NOMO-1 (cell line): Measurements from ENCODE around the gene GPR149.

Experiments
- DNase-seq, 2 experiments: peaks; one replicate each; lab custom pipeline; 2025; ENCODE audit not compliant: unreplicated experiment in 2 of 2; lab: John Stamatoyannopoulos, UW

Gene GPR149

GRCh38 chr3:154345422-154346122 is 84.4 kb downstream of the GPR149 start:
- DNase-seq = no peak

DNA sequence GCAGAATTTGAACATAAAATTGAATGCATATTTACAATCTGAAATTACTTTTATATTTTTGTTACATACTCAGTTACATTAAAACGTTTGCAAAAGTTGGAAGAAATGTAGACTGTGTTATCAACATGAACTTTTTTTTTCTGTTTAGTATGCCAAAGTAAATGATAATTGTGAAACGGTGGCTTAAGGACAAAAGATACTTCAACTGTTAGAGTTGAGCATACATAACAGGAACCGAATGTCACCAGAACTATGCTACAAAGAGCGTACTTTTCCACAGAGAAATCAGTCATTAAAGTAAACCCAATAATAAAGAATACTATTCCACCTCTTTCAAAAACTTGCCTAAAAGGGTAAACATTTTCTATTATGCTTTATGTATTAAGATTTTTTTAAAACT is 91.4 kb downstream of the GPR149 start:
- no peak for DNase-seq

- DNase-seq = no peak
Observed at GRCh38 chr3:154338008-154338407, 92.0 kb downstream of the GPR149 start.

- DNase-seq = peak in 1 of 2 experiments; percentile 36
Observed at GRCh38 chr3:154334973-154335420, 95.0 kb downstream of the GPR149 start.

DNA sequence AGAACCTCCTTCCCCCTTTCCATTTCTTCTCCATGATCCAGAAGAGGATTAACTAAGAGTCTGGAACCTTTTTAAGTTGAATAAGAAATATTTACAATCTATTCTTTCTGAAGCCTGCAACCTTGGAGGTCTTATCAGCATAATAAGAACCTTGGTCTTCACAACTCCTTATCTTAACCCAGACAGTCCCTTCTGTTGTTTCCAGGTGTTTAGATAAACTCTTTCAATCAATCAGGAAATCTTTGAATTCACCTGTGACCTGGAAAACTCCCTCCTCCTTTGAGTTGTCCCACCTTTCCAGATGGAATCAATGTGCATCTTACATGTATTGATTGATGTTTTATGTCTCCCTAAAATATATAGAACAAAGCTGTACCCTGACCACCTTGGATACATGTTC is 102.1 kb downstream of the GPR149 start:
- no peak for DNase-seq

- DNase-seq = no peak
Observed at GRCh38 chr3:154324919-154325318, 105.1 kb downstream of the GPR149 start.

DNA sequence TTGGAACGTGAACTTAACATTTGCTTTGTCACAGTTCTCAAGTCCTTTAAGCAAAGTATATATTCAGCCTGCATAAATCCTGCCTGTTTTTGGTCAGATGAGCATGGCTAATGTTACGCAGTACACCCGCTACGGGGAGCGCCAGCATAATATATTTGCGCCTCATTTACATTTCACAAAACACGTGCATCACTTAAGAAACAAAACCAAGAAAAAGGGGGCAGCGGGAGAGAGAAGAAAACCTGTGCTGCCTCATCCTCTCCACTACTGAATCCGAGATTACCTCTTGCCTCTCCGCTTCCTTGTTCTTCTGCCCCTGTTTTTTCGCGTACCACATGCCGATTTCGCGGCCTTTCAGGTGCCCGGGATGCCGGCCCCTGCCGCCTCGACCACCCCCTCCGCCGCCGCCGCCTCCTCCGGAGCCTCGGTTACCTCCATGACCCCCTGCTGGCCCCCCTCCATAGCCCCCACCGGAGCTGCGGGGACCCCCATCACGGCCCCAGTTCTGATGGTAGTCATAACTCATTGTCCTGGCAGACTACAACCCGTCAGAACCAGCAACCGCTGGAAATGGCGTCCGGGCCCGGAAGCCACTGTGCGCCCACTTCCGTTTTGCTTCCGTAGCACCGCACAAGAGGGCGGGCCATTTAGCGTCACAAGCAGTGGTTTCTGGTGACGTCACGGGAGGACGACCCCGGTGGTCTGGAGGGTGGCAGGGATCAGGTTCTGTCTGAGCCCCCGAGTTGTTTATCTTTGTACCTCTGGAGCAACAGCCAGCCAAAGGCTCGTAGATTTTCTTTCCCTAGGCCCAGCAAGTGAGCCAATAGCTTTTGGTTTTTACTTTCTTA is 105.9 kb downstream of the GPR149 start, which contains the start of gene DHX36:
Gene DHX36 (minus strand): TSS at position 597 of the 848 bp plus-strand sequence. CDS start 71 bp downstream, at position 526.
- DNase-seq = peak; percentile 91 to 94

GRCh38 chr3:154316974-154317767 is 112.8 kb downstream of the GPR149 start:
- DNase-seq = no peak

DNA sequence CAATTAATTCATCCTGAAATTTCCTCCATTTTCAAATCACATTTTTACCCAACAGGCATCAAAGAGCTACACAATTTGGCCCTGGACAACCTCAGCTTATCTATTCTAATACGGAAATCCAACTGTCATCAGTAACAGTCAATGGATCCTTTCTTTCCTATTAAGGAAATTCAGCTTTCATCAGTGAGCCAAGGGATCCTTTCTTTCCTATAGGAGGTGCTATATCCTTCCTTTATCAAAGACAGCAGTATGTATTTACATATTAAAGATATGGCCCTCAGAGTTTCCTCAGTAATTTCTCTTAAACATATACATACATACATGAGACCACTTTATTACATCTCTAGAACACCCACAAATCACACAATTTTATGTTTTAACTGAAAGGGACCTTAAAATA is 115.8 kb downstream of the GPR149 start:
- no peak for DNase-seq

- no peak for DNase-seq
Observed at GRCh38 chr3:154310840-154311239, 119.2 kb downstream of the GPR149 start.

GRCh38 chr3:154307363-154307762 is 122.6 kb downstream of the GPR149 start:
- DNase-seq = no peak

- no peak for DNase-seq
Observed at GRCh38 chr3:154304936-154305335, 125.1 kb downstream of the GPR149 start.

DNA sequence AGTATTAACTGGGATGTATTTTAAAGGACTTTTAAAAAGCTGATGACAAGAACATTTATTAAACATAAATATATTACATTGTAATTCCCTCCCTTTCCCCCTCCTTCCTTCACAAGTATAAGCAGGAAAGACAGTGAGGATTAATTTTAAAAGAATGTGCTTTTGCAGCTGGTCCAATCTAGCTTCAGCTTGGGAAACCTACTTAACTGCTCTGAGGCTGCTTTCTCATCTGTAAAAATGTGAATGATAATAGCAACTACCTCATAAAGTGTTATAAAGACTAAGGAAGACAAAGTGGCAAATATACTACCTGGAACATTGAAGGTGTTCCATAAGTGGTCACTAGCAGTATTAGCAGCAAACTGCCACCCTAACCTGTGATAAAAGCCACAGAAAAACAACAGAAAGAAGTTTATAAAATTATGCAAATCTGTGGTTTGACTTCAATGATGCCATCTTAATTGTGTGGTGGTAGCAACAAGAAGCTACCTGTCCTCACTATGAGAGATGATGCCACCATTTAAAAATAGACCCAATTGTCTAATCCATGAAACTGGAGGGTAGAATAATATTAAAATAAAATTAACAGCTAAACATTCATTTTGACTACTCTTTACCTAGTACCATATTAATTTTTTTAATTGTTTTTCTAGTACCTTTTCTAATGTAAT is 125.7 kb downstream of the GPR149 start:
- no peak for DNase-seq

GRCh38 chr3:154301561-154301960 is 128.4 kb downstream of the GPR149 start:
- no peak for DNase-seq

DNA sequence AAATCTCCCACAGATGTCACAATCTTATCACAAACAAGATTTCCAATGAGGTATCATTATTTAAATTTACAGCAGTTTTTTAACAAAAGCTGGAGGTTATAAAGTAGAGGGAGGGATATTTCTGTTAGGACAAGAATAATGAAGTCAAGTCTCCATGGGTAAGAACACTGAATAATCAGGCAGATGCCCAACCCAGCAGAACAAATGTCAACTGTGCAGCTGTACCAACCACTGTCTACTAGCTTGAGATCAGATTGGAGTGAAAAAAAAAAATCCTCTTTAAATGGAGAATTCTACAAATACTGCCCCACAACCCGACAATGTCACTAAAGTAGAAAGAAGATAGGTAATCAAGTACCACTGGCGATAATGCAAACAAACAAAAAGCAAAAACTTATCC is 136.0 kb downstream of the GPR149 start:
- no peak for DNase-seq

GRCh38 chr3:154290187-154290586 is 139.8 kb downstream of the GPR149 start:
- DNase-seq = no peak
